ENCODE results near the gene RNF181.
A peak's percentile ranks its signal among the peaks of the same experiment; 100 is the strongest.
"Not testable (repeated sequence)": the region's sequence is repeated elsewhere in the genome, so short reads cannot be mapped to it uniquely, and the experiment has no call there.

Gene RNF181

GRCh38 chr2:85577386-85578242 lies 17.9 kb upstream of the RNF181 start, which contains the start of gene VAMP8:
Gene VAMP8 (plus strand): TSS chr2:85577586. CDS start chr2:85577647, 61 bp downstream.
- no peak for DNase-seq

GRCh38 chr2:85578243-85579180 lies 17.0 kb upstream of the RNF181 start:
- no peak for DNase-seq

GRCh38 chr2:85579266-85579935 lies 16.1 kb upstream of the RNF181 start:
- DNase-seq, result no peak

- DNase-seq, result no peak
These were observed 15.3 kb upstream of the RNF181 start for GRCh38 chr2:85580206-85580605.

GRCh38 chr2:85582492-85582891 lies 13.1 kb upstream of the RNF181 start:
- DNase-seq, result no peak

GRCh38 chr2:85583667-85584353 lies 11.7 kb upstream of the RNF181 start:
- DNase-seq, result no peak

- no peak for DNase-seq
These were observed 11.1 kb upstream of the RNF181 start, which contains the start of gene VAMP5 for GRCh38 chr2:85584354-85584856. Gene VAMP5 (plus strand): TSS chr2:85584431. CDS start chr2:85584491, 60 bp downstream.

- peak; percentile 27 for DNase-seq
These were observed 10.4 kb upstream of the RNF181 start for GRCh38 chr2:85584857-85585780.

GRCh38 chr2:85585781-85586105 lies 9.8 kb upstream of the RNF181 start:
- DNase-seq, result no peak

GRCh38 chr2:85588236-85588635 lies 7.3 kb upstream of the RNF181 start:
- no peak for DNase-seq

- DNase-seq, result no peak
These were observed 6.9 kb upstream of the RNF181 start for GRCh38 chr2:85588645-85589044.

- DNase-seq, result no peak
These were observed 6.4 kb upstream of the RNF181 start for GRCh38 chr2:85589181-85589580.

GRCh38 chr2:85589982-85590791 lies 5.4 kb upstream of the RNF181 start:
- no peak for DNase-seq

- no peak for DNase-seq
These were observed 4.6 kb upstream of the RNF181 start for GRCh38 chr2:85590950-85591349.

- DNase-seq, result no peak
These were observed 4.0 kb upstream of the RNF181 start for GRCh38 chr2:85591563-85591962.

- not testable (repeated sequence) for DNase-seq
These were observed 3.2 kb upstream of the RNF181 start for GRCh38 chr2:85592299-85592698.

- no peak for DNase-seq
These were observed 2.5 kb upstream of the RNF181 start for GRCh38 chr2:85593023-85593422.

GRCh38 chr2:85594715-85595300 lies 737 bp upstream of the RNF181 start:
- no peak for DNase-seq

GRCh38 chr2:85596026-85596333 lies 435 bp downstream of the RNF181 start:
- peak; percentile 52 for DNase-seq
